Stomach smooth muscle (tissue), 2 donors: Measurements from ENCODE around the gene ICE2.
A peak's percentile ranks its signal among the peaks of the same experiment; 100 is the strongest.

Experiments used
- H3K27ac ChIP-seq: one replicate; pipeline ENCODE4 v1.7.0; 2013; ENCODE audit warnings: mild to moderate bottlenecking, low read length, inconsistent platforms
- H3K27me3 ChIP-seq, 2 donors: one replicate each; pipeline ENCODE4 v1.7.0; 2013; ENCODE audit warnings: low read length in 2 of 2; ENCODE audit not compliant: insufficient read depth in 2 of 2, control insufficient read depth in 1 of 2
- H3K36me3 ChIP-seq, 2 donors: one replicate each; pipeline ENCODE4 v1.7.0; 2013; ENCODE audit warnings: low read length in 2 of 2; ENCODE audit not compliant: control insufficient read depth in 2 of 2, insufficient read depth in 2 of 2
- H3K4me1 ChIP-seq: one replicate; pipeline ENCODE4 v1.7.0; 2013; ENCODE audit warnings: low read length; ENCODE audit not compliant: control insufficient read depth, insufficient read depth
- H3K4me3 ChIP-seq, 2 donors: one replicate each; pipeline ENCODE4 v1.7.0; 2013; ENCODE audit warnings: low read length in 2 of 2
- H3K9ac ChIP-seq, 2 donors: one replicate each; pipeline ENCODE4 v1.7.0; 2013; ENCODE audit warnings: low read length in 2 of 2, mild to moderate bottlenecking in 1 of 2
- H3K9me3 ChIP-seq, 2 donors: one replicate each; pipeline ENCODE4 v1.7.0; 2013; ENCODE audit warnings: low read length in 2 of 2; ENCODE audit not compliant: control insufficient read depth in 2 of 2
- donor health status: healthy.
- donor health status: Pancreatic carcinoma.

Gene ICE2

DNA sequence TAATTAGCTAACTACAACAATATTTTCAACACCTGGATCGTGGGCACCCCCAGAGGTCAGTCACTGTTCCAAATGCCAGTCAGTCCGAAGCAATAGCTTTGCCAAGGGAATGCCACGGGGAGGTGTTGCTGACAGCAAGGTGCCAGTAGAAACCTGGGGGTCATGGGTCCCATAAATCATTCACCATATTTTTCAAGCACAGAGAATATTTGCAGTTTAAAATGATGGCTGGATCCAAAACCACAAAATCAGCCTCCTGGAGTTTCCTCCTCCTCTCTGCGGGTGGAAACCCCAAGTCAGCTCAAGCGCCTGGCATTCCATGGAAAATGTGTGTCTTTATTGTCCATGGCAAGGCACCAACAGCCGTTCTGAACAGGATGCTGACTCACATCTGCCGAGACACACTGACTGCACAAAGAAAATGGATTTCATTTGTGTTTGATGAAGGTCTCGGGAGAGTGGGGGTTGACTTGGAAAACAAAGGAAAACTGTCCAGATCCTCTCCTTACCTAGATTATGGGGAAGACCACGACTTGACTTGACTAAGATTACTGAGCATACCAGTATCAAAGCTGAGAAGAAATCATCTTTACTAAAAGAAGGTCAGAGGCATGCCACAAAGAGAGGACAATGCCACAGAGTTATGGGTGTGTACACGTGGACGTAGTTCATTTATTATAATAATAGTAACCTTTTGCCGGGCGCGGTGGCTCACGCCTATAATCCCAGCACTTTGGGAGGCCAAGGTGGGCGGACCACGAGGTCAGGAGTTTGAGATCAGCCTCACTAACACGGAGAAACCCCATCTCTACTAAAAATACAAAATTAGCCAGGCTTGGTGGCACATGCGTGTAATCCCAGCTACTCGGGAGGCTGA is 107.5 kb downstream of the ICE2 start:
- peaks cover 55% of the 10 kb centered on the region for H3K4me1 ChIP-seq
- peak overlapping the region in 1 of 2 donors; percentile 49 for H3K4me3 ChIP-seq
- peak overlapping the region in 1 of 2 donors; percentile 5 for H3K9ac ChIP-seq

DNA sequence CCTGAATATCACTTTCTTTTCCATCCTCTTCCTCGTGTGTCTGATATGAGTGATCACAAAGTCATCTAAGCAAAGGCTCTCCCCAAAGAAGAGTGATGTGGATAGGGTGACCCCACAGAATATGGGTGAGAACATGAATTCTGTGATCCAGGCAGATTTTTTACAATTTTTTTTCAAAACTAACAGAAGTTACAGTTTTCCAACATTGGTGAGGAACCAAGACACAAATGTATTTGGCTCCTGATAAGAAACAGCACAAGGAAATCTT is 108.1 kb downstream of the ICE2 start:
- Histone ChIP-seq H3K4me1 (peaks cover 51% of the 10 kb centered on the region), H3K9me3 (no peaks in the 10 kb centered on the region), H3K27ac (peak overlapping the region; percentile 25), H3K36me3 (peaks cover 0 to 7% of the 10 kb centered on the region in 2 donors), H3K4me3 (no peak overlapping the region), H3K9ac (peak overlapping the region in 1 of 2 donors; percentile 5), H3K27me3 (no peaks in the 10 kb centered on the region)

More for the DNA sequence above, 107.5 kb downstream of the ICE2 start:
- no peaks in the 10 kb centered on the region for H3K9me3 ChIP-seq
- H3K27ac ChIP-seq, result peak overlapping the region; percentile 31
- no peaks in the 10 kb centered on the region for H3K27me3 ChIP-seq
- H3K36me3 ChIP-seq, result peaks cover 0 to 9% of the 10 kb centered on the region in 2 donors

DNA sequence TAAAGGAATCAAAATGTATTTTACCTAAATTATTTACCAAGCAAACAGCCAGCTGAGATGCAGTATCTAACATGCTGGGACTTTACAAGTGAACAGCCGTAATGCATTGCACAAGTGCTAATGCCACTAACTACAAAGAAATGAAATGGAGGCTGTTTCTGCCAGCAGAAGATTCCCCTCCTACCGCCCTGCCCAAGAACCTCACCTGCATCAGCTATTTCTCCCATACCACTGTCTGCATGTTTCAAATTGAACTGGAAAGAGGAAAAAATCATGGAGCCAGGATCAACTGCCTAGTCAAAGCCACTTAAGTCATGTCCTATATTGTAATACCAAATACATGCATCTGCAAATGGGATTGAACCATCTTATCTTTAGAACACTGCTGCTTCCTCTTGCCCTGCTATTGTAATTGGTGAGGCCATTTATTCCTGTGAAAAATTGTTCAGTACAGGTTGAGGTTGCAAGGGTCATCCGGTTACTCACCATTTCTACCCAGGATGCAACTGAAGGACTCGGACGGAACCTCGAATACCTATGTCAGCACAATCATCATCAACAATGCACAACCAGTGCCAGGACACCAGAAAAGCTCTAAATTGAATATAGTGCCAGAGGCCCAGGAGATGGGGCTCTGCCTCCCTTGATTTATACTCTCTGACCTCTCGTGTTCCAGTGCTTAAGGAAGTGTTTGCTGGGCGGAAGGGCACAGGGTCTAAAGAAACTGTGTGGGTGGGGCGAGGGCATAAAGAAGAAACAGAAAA is 108.7 kb downstream of the ICE2 start:
- peak overlapping the region; percentile 25 for H3K27ac ChIP-seq
- no peak overlapping the region for H3K4me3 ChIP-seq
- no peaks in the 10 kb centered on the region for H3K9me3 ChIP-seq
- H3K36me3 ChIP-seq, result peaks cover 0 to 4% of the 10 kb centered on the region in 2 donors
- H3K9ac ChIP-seq, result peak overlapping the region in 1 of 2 donors; percentile 5
- peaks cover 46% of the 10 kb centered on the region for H3K4me1 ChIP-seq
- H3K27me3 ChIP-seq, result no peaks in the 10 kb centered on the region

DNA sequence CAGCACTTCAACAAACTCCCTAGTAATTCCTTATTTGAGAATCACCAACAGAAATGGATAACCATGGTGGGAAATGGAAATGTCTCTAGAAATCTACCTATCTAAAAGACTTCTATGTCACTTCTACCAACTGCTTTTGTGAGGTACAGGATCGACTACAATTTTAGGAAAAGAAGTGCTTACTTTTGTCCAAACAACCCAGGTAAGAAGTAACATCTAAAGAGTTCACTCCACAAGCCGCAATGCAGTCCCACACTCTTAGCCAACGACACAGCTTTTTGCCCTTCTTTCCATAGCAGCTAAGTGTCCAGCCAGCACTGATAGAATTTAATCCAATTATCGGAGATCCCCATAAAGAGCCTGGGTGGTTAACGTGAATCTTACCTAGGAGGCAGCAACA is 109.2 kb downstream of the ICE2 start:
- Histone ChIP-seq H3K9ac (no peak overlapping the region), H3K4me1 (peaks cover 40% of the 10 kb centered on the region), H3K9me3 (no peaks in the 10 kb centered on the region), H3K27me3 (no peaks in the 10 kb centered on the region), H3K27ac (no peak overlapping the region), H3K36me3 (peaks cover 0 to 4% of the 10 kb centered on the region in 2 donors), H3K4me3 (no peak overlapping the region)
